ENCODE results near the gene PSMD6.

The PSMD6 gene

GRCh38 chr3:64008017-64008416, 15.3 kb downstream of the PSMD6 start:
- DNase-seq, result no peak

DNA sequence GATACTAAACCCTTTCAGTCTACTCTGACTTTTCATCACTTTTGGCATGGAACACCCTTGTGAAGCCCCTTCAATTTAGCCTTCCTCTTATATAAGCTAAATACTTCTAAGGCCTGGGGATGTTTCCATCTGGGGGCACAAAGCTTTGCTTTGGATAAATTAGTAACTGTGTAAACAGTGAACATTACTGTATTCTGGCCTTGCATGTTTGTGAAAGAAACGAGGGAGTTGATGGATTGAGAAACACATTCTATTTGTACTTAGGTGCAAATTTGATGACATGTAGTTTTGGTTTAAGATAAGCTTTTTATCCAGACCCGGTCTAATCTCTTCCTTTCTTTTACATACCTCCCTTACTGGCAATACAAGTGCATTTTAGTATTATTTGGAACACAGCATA, 19.7 kb downstream of the PSMD6 start:
- DNase-seq, result no peak

DNA sequence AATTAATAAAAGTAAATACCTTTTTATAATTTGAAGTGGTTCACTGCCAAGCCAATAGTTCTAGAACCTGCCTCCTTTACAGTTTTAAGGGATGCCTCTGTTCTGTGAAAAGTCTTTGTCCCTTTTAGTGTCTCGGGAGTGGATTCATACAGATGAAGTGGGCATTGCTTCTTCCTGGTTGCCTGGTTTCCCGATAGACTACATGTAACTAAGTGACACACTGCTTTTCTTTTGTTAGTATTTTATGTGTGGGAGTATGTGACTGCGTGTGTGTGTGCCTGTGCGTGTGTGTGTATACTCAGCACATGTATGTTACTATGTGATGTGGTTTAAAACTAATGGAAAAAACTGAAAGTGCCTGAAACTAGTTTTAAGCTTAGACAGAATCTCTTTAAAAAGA, 21.1 kb downstream of the PSMD6 start:
- no peak for DNase-seq

- no peak for DNase-seq
These were observed 22.7 kb downstream of the PSMD6 start for GRCh38 chr3:64000453-64001055.

DNA sequence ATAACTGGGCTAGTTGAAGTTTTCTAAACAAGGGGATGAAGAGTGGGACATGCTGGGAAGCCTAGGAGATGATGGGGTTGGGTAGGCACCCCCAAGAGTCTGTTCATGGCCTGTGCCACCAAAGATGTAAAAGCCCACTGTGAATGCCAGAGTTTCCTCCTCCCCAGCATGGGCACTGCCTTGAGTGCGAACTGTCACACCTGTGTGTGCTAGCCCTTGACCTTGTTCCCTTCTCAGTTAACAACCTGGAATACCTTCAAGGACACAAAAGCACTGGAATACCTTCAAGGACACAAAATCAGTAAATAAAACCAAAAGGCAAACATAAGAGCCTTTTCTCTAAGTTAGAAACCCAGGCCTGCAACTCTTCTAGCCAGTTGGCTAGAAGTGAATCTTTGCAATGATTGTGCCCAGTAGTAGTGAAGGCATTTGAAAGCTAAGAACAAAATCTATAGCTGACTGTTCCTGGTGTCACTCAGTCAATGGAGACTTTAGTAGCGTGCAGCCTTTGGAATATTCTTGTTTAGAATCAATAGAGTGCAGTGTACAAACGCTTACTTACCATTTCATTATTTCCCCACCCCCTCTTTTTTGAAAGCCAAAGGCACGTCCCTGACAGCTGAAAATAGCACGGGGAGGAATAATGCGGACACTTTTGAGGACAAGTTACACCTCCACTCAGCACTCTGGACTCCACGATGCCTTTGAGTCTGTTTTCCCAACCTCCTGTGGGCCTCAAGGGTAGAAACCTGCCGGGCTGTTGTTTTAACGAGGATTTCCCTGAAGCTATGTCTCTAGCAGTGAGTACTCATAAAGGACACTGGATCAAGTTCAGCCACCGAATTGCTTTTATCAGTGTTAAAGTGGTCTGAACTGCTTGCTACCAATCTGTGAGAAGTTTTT, 24.2 kb downstream of the PSMD6 start:
- DNase-seq, result no peak

DNA sequence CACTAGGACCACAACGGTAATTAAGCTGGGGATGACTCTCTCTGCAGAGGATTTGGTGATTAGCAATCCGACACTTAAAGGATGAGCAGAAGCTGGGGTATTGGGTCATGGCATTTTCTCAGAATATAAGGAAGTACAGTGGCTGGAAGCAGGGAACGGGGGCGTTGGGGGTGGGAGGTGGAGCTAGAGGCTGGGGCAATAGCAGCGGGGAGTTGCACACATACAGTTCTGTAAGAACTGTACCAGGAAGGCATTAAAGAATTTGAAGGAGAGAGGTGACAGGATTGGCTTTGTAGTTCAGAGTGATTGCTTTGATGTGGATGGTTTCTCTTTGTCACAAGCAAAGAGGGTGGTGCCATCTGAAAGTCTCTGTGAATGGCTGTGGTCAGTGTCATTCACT, 28.2 kb downstream of the PSMD6 start:
- no peak for DNase-seq

- DNase-seq, result peak; percentile 39
These were observed 29.6 kb downstream of the PSMD6 start for GRCh38 chr3:63993653-63994079.

GRCh38 chr3:63992516-63993209, 30.6 kb downstream of the PSMD6 start:
- no peak for DNase-seq

DNA sequence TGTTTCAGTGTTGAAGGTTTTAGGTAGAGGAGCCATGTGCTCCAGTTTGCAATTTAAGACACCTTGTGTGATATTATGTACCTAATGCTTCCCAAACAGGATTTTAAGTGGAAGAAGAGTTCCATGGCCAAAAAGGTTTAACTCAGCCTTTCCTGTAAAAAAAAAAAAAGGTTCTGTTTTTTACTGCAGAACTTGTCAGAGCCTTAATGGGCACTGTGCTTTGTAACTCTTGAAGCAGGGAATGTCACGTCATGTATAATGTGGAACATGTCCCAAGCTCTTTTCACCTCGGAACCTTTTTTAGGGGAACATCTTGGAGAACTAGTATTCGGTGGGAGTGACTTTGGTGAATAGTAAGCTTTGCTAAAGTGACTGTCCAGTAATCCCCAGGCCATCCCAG, 31.6 kb downstream of the PSMD6 start:
- DNase-seq, result no peak

DNA sequence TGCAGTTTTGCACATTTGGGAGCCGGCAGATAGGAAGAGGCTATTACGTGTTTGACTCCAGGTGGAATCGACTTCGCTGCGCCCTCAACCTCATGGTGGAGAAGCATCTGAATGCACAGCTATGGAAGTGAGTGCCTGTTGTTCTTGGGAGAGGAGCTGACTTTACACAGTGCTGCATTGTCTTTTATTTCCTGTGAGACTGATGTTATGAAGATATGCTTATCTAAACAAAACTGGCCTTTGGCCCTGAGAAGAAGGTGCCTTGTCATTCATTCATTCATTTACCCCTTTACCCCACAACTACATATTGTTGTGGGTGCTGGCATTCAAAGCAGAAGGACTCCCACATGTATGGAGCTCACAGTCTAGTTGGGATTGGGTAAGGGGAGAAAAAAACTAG, 32.6 kb downstream of the PSMD6 start:
- no peak for DNase-seq

DNA sequence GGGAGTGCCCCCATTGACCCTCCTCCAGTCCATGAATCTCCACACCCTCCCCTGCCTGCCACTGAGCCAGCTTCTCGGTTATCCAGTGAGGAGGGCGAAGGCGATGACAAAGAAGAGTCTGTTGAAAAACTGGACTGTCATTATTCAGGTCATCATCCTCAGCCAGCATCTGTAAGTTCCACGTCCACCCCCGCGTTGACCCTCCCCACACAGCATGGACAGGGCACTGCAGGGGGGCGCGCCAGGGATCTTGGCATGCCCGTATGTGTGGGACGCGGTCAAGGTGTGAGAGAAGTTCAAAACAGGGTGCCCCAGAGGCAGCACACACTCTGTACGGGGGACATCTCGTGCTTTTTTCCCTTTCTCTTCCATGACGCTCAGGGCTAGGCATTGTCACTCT, 33.1 kb downstream of the PSMD6 start:
- no peak for DNase-seq

DNA sequence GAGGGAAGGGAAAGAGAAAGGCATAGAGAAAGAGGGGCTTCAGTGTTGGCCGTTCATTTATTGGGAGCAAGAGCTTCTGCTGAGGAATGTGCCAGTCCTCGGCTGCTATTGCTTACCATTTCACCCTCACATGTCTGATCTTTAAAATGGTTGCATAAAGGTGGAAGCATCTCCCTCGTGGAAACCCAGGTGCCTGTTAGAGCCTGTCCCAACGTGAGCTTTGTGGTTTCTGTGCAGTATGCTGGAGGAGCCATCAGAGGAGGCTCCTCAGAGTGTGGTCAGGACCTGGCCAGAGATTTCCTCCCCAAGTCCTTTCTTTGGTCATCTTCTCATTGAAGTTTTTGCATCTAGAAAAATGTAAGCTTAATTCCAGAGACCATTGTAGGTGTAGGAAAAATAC, 34.4 kb downstream of the PSMD6 start:
- no peak for DNase-seq

DNA sequence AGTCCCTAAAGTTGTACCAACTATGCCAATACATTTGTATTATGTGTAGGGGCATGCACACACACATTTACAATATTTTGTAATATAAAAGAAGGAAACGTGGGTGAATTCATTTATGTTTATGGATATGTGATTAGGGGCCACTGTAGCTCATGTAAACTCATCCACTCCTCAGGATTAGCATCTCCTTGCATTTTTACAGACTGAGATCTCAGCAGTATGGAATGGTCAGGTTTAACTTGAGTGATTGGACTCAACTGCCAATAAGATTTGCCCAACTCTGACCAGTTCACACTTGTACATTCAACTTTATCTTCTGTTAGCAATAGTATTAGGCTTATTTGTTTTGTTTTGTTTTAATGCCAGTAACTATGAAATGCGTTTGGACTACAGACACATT, 36.5 kb downstream of the PSMD6 start:
- DNase-seq, result no peak

DNA sequence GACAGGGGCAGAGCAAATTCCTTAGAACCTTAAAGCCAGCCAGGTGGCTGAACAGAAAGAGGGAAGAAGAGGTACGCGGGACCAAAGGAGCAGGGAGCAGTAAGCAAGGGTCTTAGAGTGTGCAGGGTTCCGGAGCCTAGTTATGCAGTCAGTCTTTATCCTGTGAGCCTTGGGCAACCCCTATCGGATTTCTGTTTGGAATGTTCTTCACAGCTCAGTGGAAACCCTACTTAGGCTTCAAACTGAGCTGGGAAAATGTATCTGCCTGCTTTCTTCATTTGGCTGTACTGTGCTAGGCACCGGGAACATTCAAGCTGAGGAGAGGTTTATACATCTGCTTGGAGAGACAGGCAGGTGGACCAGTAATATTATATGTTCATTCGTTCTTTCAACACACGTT, 37.1 kb downstream of the PSMD6 start:
- DNase-seq, result no peak

- DNase-seq, result no peak
These were observed 38.9 kb downstream of the PSMD6 start for GRCh38 chr3:63984391-63984790.

DNA sequence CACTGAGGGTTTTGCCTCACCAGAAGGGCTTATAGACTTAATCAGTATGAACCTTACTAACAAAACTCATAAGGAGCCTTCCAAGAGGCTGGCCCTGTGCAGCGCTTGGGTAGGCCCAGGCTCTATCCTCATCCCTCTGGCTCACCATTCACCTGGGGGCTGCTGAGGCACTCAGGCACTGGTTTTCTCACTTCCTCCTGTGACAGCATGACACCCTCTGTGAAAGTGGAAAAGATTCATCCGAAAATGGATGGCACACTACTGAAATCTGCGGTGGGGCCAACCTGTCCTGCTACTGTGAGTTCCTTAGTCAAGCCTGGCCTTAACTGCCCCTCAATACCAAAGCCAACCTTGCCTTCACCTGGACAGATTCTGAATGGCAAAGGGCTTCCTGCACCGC, 41.3 kb downstream of the PSMD6 start:
- no peak for DNase-seq

GRCh38 chr3:63980830-63981498, 42.3 kb downstream of the PSMD6 start:
- DNase-seq, result no peak

- DNase-seq, result no peak
These were observed 43.3 kb downstream of the PSMD6 start for GRCh38 chr3:63980019-63980418.

DNA sequence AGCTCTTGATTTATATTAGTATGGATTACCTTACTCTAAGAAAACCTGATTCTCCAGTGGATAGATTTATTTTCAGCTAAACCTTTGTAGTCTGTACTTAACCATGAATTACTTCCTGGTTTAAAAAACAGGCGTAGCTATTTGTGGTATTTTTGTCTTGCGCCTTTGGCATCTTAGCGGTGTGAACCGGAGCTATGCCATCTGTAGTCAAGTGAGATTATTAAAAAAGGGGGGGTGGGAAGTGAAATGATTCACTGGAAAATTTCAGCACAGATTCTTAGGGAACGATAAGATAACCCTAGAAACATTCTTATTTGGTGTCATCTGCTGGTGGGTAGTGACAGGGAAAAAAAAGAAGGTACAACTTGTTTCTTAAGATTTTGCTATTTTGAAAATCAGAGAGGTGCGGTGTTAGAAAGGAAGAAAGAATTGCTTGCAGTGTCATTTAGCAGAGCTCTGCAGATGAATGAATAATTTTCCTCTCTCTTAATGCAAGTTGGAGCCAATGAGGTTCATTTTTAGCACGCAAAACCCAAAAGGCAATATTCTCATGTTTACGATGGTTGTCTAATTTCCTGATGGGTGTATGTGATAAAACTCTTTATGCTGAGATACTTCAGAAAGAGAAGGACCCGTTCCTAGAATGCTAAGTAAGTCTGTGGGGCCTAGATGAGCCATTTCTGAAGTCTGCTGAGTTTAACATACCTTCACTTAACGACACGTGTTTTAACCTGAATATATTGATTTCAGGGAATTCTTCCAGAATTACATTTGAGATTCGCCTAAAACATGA, 44.0 kb downstream of the PSMD6 start:
- DNase-seq, result no peak

DNA sequence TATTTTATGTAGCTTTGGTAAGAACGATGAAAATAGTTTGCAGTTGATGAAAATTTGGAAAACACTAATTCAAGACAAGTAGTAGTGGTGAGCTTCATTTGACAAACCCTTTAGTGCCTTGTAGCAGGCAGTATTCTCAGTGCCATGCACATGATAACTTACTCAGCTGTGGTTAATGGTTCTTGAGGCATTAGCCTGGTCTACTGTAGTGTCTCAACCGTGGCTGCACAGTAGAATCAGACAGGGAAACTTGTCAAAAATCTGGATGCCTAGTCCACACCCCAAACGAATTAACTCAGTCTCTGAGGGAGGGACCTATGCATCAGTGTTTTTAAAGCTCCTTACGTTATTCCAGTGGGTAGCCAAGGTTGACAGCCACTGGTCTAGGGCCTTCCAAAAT, 45.4 kb downstream of the PSMD6 start:
- no peak for DNase-seq

DNA sequence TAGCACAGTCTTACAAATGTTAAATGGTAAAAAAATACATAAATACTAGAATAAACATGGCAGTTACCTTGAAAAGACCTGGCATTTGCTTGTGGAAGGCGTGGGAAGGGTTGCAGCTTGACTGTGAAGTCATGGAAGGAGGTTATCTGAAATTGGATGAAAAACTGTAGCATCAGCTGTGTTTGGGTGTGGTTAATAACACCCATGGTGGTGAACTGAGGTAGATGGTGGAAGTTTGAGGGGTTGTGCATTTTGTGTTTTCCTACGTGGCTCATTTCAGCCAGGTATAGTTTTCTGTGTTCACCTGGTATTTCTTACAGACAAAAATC, 46.5 kb downstream of the PSMD6 start:
- DNase-seq, result no peak

DNA sequence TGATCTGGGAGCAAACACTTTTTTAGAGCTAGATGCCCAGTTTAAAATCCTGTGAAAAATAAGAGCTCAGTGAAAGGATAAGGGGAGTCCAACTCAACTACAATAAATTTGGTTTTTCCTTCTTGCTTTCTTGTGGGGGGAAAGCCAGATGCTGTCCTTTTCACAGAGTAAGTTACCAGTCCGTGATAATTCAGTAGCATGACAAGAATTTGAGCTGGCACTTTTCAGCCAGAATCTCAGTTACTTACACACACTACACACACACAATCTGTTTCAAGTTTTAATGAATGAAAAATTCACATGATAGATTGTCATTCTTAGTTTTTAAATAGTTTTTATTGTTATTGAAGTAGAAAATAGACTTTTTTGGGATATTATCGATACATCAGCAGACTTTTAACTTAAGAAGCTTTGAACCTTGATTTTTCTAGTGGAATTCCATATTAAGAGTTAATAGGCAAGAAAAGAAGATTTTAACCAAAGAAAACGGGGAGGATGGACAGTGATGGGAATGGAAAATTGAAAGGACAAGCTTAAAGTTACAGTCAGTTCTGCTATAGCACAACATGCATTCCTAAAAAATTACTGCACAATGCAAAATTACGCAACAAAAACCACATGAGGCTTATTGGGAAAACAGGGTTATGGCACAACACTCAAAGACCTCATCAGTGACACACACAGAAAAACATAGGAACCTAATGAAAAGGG, 47.0 kb downstream of the PSMD6 start:
- no peak for DNase-seq

All from NCI-H2227 treated with DMSO at 0.1 percent for 48 hours (cell line).